ENCODE results near the gene DSCAM.

DNA sequence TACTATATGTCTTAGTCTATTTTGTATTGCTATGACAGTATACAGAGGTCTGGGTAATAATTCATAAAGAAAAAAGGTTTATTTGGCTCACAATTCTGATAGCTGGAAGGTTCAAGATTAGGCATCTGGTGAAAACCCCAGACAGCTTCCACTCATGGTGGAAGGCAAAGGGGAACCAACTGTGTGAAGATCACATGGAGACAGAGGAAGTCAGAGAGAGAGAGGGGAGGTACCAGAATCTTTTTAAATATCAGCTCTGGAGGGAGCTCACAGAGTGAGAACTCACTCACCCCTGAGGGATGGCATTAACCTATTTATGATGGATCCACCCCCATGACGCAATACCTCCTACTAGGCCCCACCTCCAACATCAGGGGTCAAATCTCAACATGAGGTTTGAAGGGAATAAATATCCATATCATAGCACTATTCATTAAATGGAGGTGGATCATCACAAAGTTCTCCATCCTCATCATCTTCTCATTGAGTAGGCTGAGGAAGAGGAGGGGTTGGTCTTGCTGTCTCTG, 290.5 kb downstream of the DSCAM start:
- TF ChIP-seq, protein P1, sequence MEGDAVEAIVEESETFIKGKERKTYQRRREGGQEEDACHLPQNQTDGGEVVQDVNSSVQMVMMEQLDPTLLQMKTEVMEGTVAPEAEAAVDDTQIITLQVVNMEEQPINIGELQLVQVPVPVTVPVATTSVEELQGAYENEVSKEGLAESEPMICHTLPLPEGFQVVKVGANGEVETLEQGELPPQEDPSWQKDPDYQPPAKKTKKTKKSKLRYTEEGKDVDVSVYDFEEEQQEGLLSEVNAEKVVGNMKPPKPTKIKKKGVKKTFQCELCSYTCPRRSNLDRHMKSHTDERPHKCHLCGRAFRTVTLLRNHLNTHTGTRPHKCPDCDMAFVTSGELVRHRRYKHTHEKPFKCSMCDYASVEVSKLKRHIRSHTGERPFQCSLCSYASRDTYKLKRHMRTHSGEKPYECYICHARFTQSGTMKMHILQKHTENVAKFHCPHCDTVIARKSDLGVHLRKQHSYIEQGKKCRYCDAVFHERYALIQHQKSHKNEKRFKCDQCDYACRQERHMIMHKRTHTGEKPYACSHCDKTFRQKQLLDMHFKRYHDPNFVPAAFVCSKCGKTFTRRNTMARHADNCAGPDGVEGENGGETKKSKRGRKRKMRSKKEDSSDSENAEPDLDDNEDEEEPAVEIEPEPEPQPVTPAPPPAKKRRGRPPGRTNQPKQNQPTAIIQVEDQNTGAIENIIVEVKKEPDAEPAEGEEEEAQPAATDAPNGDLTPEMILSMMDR (IDR thresholded peaks at IDR 0.05), result no peak
- no peak for TF ChIP-seq POLR2A (IDR thresholded peaks at IDR 0.05)
